Effector memory CD4-positive, alpha-beta T cell (primary cell): Measurements from ENCODE around the gene PGF.
A peak's percentile ranks its signal among the peaks of the same experiment; 100 is the strongest.

Source experiments
- DNase-seq, 3 donors: peaks; one replicate each; pipeline ENCODE4 v3.0.0-alpha.2; 2020
- H3K27ac ChIP-seq: 2 replicates; pipeline ENCODE4 v1.7.0; 2013; ENCODE audit warnings: mild to moderate bottlenecking, low read length, moderate library complexity; ENCODE audit not compliant: insufficient read depth, poor library complexity, severe bottlenecking
- H3K27me3 ChIP-seq: replicated peaks from 2 replicates; pipeline ENCODE4 v1.7.0; 2013; ENCODE audit warnings: mild to moderate bottlenecking, low read length; ENCODE audit not compliant: insufficient read depth, control insufficient read depth, poor library complexity, severe bottlenecking
- H3K36me3 ChIP-seq: 2 replicates; pipeline ENCODE4 v1.7.0; 2013; ENCODE audit warnings: mild to moderate bottlenecking, low read length, moderate library complexity; ENCODE audit not compliant: control insufficient read depth, insufficient read depth
- H3K4me1 ChIP-seq: 2 replicates; pipeline ENCODE4 v1.7.0; 2013; ENCODE audit warnings: low read length, mild to moderate bottlenecking; ENCODE audit not compliant: control insufficient read depth, insufficient read depth, poor library complexity, severe bottlenecking
- H3K4me3 ChIP-seq: 2 replicates; pipeline ENCODE4 v1.7.0; 2013; ENCODE audit warnings: low read length, low read depth, mild to moderate bottlenecking; ENCODE audit not compliant: insufficient read depth, poor library complexity, severe bottlenecking
- H3K9me3 ChIP-seq: 2 replicates; pipeline ENCODE4 v1.7.0; 2013; ENCODE audit warnings: mild to moderate bottlenecking, low read length, moderate library complexity; ENCODE audit not compliant: control insufficient read depth

PGF gene

GRCh38 chr14:74921987-74922751 is 33.2 kb downstream of the PGF start:
- Histone ChIP-seq H3K36me3 (no peaks in the 10 kb centered on the region), H3K4me1 (no peaks in the 10 kb centered on the region), H3K4me3 (peak overlapping the region; percentile 56), H3K27ac (no peak overlapping the region), H3K27me3 (no peaks in the 10 kb centered on the region), H3K9me3 (no peaks in the 10 kb centered on the region)
- no peak for DNase-seq

GRCh38 chr14:74921053-74921620 is 34.3 kb downstream of the PGF start:
- DNase-seq = no peak
- no peaks in the 10 kb centered on the region for H3K36me3 ChIP-seq
- H3K9me3 ChIP-seq = no peaks in the 10 kb centered on the region
- H3K27me3 ChIP-seq = no peaks in the 10 kb centered on the region
- no peak overlapping the region for H3K4me3 ChIP-seq
- no peaks in the 10 kb centered on the region for H3K4me1 ChIP-seq
- H3K27ac ChIP-seq = no peak overlapping the region

- Histone ChIP-seq H3K4me1 (no peaks in the 10 kb centered on the region), H3K27ac (no peak overlapping the region)
Observed at GRCh38 chr14:74920281-74920680, 35.1 kb downstream of the PGF start.

GRCh38 chr14:74919421-74920165 is 35.8 kb downstream of the PGF start:
- Histone ChIP-seq H3K9me3 (no peaks in the 10 kb centered on the region), H3K27ac (no peak overlapping the region), H3K4me3 (no peak overlapping the region), H3K36me3 (no peaks in the 10 kb centered on the region), H3K27me3 (no peaks in the 10 kb centered on the region), H3K4me1 (no peaks in the 10 kb centered on the region)
- DNase-seq = no peak

More at GRCh38 chr14:74920281-74920680, 35.1 kb downstream of the PGF start:
- Histone ChIP-seq H3K9me3 (no peaks in the 10 kb centered on the region), H3K27me3 (no peaks in the 10 kb centered on the region), H3K4me3 (no peak overlapping the region), H3K36me3 (no peaks in the 10 kb centered on the region)
- no peak for DNase-seq

- no peaks in the 10 kb centered on the region for H3K27me3 ChIP-seq
- no peak overlapping the region for H3K4me3 ChIP-seq
- H3K9me3 ChIP-seq = no peaks in the 10 kb centered on the region
- no peak for DNase-seq
- H3K27ac ChIP-seq = no peak overlapping the region
- no peaks in the 10 kb centered on the region for H3K36me3 ChIP-seq
- H3K4me1 ChIP-seq = no peaks in the 10 kb centered on the region
Observed at GRCh38 chr14:74918380-74918779, 37.0 kb downstream of the PGF start.

GRCh38 chr14:74917646-74918081 is 37.7 kb downstream of the PGF start:
- Histone ChIP-seq H3K4me1 (no peaks in the 10 kb centered on the region), H3K9me3 (no peaks in the 10 kb centered on the region), H3K27ac (no peak overlapping the region), H3K4me3 (no peak overlapping the region), H3K36me3 (no peaks in the 10 kb centered on the region), H3K27me3 (no peaks in the 10 kb centered on the region)
- DNase-seq = no peak

GRCh38 chr14:74917178-74917543 is 38.2 kb downstream of the PGF start:
- Histone ChIP-seq H3K27me3 (no peaks in the 10 kb centered on the region), H3K9me3 (no peaks in the 10 kb centered on the region), H3K36me3 (no peaks in the 10 kb centered on the region), H3K4me3 (no peak overlapping the region), H3K4me1 (no peaks in the 10 kb centered on the region), H3K27ac (no peak overlapping the region)
- DNase-seq = no peak

- H3K4me1 ChIP-seq = no peaks in the 10 kb centered on the region
- H3K36me3 ChIP-seq = no peaks in the 10 kb centered on the region
- no peaks in the 10 kb centered on the region for H3K9me3 ChIP-seq
- H3K27me3 ChIP-seq = no peaks in the 10 kb centered on the region
- H3K27ac ChIP-seq = no peak overlapping the region
- DNase-seq = no peak
- H3K4me3 ChIP-seq = no peak overlapping the region
Observed at GRCh38 chr14:74915826-74916225, 39.6 kb downstream of the PGF start.

GRCh38 chr14:74915426-74915825 is 40.0 kb downstream of the PGF start:
- Histone ChIP-seq H3K4me3 (no peak overlapping the region), H3K27ac (no peak overlapping the region), H3K9me3 (no peaks in the 10 kb centered on the region), H3K27me3 (no peaks in the 10 kb centered on the region), H3K4me1 (no peaks in the 10 kb centered on the region), H3K36me3 (no peaks in the 10 kb centered on the region)
- DNase-seq = no peak

- no peaks in the 10 kb centered on the region for H3K27me3 ChIP-seq
- no peaks in the 10 kb centered on the region for H3K9me3 ChIP-seq
- H3K27ac ChIP-seq = no peak overlapping the region
- no peak overlapping the region for H3K4me3 ChIP-seq
- H3K4me1 ChIP-seq = no peaks in the 10 kb centered on the region
- no peak for DNase-seq
- H3K36me3 ChIP-seq = no peaks in the 10 kb centered on the region
Observed at GRCh38 chr14:74913986-74914573, 41.3 kb downstream of the PGF start.
